Caco-2 (cell line): ENCODE measurements around the gene CAPN13. TPM values are rescaled to one million over a fixed set of nuclear protein-coding genes. Genes with fewer than 3 reads are reported as not detected.

Experiments used
- BruUV-seq: library from RNA; stranded (reverse); fragments of 400-500 nt; replicated peaks from 2 replicates; lab custom pipeline; 2021; lab: Mats Ljungman, UMichigan
- CTCF ChIA-PET: fragments of 300-600 bp; sonication (Branson Sonifier 250); formaldehyde crosslinking; loops from one replicate; lab custom pipeline; 2022; ENCODE audit warnings: antibody characterized with exemption; lab: Charles Lee
- POLR2A ChIA-PET: fragments of 300-600 bp; sonication (Branson Sonifier 250); formaldehyde crosslinking; loops from one replicate; lab custom pipeline; 2022; ENCODE audit warnings: antibody characterized with exemption; lab: Charles Lee
- DNase-seq, 2 experiments: peaks; one replicate each; pipeline versions ENCODE4 v3.0.0 to v3.0.0-alpha.2; 2020 to 2022
- H3K27me3 ChIP-seq: replicated peaks from 2 replicates; pipeline ENCODE4 v1.6.0; 2011; ENCODE audit warnings: low read length; ENCODE audit not compliant: control insufficient read depth, insufficient read depth
- H3K36me3 ChIP-seq: 2 replicates; pipeline ENCODE4 v1.5.1; 2011; ENCODE audit warnings: low read length; ENCODE audit not compliant: control insufficient read depth, insufficient read depth
- H3K4me1 ChIP-seq: fragments of 250-450 bp; sonication (Bioruptor Pico); 2 replicates; pipeline ENCODE4 v1.5.1; 2020; ENCODE audit warnings: mild to moderate bottlenecking
- H3K4me3 ChIP-seq: 2 replicates; pipeline ENCODE4 v1.5.1; 2011; ENCODE audit warnings: low read depth, mild to moderate bottlenecking, control low read depth, low read length
- H3K9me3 ChIP-seq: fragments of 250-450 bp; sonication (Bioruptor Pico); 2 replicates; pipeline ENCODE4 v1.5.1; 2020; ENCODE audit warnings: mild to moderate bottlenecking, moderate library complexity
- H3K27ac Mint-ChIP-seq: one replicate; pipeline ENCODE4 v1.8.0; 2022; ENCODE audit warnings: mixed read lengths; ENCODE audit not compliant: unreplicated experiment
- H3K27me3 Mint-ChIP-seq: one replicate; pipeline ENCODE4 v1.8.0; 2022; ENCODE audit warnings: mixed read lengths; ENCODE audit not compliant: insufficient read depth, unreplicated experiment
- H3K36me3 Mint-ChIP-seq: one replicate; pipeline ENCODE4 v1.8.0; 2022; ENCODE audit warnings: mild to moderate bottlenecking, mixed read lengths; ENCODE audit not compliant: insufficient read depth, unreplicated experiment
- H3K4me1 Mint-ChIP-seq: one replicate; pipeline ENCODE4 v1.8.0; 2022; ENCODE audit warnings: low read depth, mixed read lengths; ENCODE audit not compliant: unreplicated experiment
- H3K4me3 Mint-ChIP-seq: one replicate; pipeline ENCODE4 v1.8.0; 2022; ENCODE audit warnings: mild to moderate bottlenecking, moderate library complexity, mixed read lengths; ENCODE audit not compliant: unreplicated experiment
- H3K9me3 Mint-ChIP-seq: one replicate; pipeline ENCODE4 v1.8.0; 2022; ENCODE audit warnings: mixed read lengths; ENCODE audit not compliant: unreplicated experiment
- CTCF ChIP-seq, 2 experiments: fragments of 200-600 bp in 1 of 2; IDR thresholded peaks; 1 replicate in 1 of 2; 2 replicates in 1 of 2; pipeline versions ENCODE4 v1.5.1 to v1.8.0; 2011 to 2022; ENCODE audit warnings: antibody characterized with exemption in 1 of 2, control low read depth in 1 of 2, inconsistent platforms in 1 of 2, low read depth in 1 of 2, low read length in 1 of 2, mild to moderate bottlenecking in 1 of 2, moderate library complexity in 1 of 2; ENCODE audit not compliant: insufficient read depth in 1 of 2, severe bottlenecking in 1 of 2, unreplicated experiment in 1 of 2
- intact Hi-C: fragments of 100-400 bp; cut with micrococcal nuclease; formaldehyde crosslinking; loops from one replicate; pipeline ENCODE4 v1.10.0; 2022; ENCODE audit not compliant: unreplicated experiment
- total RNA-seq: library from RNA; stranded (reverse); gene quantifications from 2 replicates; pipeline ENCODE4 v1.2.3, GENCODE V29; 2022

Gene CAPN13
- total RNA-seq, 1 experiment from 2014 or later: 2.1 TPM

GRCh38 chr2:30775833-30776232 is 31.4 kb downstream of the CAPN13 start:
- H3K4me1 Mint-ChIP-seq: peaks cover 10% of the 10 kb centered on the region
- H3K36me3 Mint-ChIP-seq: no peaks in the 10 kb centered on the region
- Histone ChIP-seq H3K9me3 (no peaks in the 10 kb centered on the region), H3K27me3 (no peaks in the 10 kb centered on the region), H3K4me1 (0 out of 2 replicates have a peak, but pooled peaks cover 7% of the 10 kb centered on the region), H3K4me3 (no peak overlapping the region), H3K36me3 (no peaks in the 10 kb centered on the region)
- H3K27ac Mint-ChIP-seq: no peak overlapping the region
- no peak overlapping the region for H3K4me3 Mint-ChIP-seq
- CTCF ChIA-PET: no interaction called here
- no peaks in the 10 kb centered on the region for H3K9me3 Mint-ChIP-seq
- DNase-seq: peak in 1 of 2 experiments; percentile 14
- POLR2A ChIA-PET: no interaction called here
- peaks cover 3% of the 10 kb centered on the region for H3K27me3 Mint-ChIP-seq
- intact Hi-C loops: no loop called here
- BruUV-seq: no TSS peak
- TF ChIP-seq CTCF (IDR thresholded peaks at IDR 0.05; ENCODE audit: insufficient read depth in 1 of 2, low read depth in 1 of 2, low read length in 1 of 2, severe bottlenecking in 1 of 2, unreplicated experiment in 1 of 2): no peak

- no peaks in the 10 kb centered on the region for H3K36me3 Mint-ChIP-seq
These were observed 35.1 kb downstream of the CAPN13 start for GRCh38 chr2:30772021-30772705.

More at GRCh38 chr2:30772021-30772705, 35.1 kb downstream of the CAPN13 start:
- TF ChIP-seq CTCF (IDR thresholded peaks at IDR 0.05; ENCODE audit: insufficient read depth in 1 of 2, low read depth in 1 of 2, low read length in 1 of 2, severe bottlenecking in 1 of 2, unreplicated experiment in 1 of 2): no peak
- peaks cover 3% of the 10 kb centered on the region for H3K27me3 Mint-ChIP-seq
- peaks cover 6% of the 10 kb centered on the region for H3K4me1 Mint-ChIP-seq
- no TSS peak for BruUV-seq
- no peak for DNase-seq
- no peaks in the 10 kb centered on the region for H3K9me3 Mint-ChIP-seq
- ChIA-PET CTCF (interaction anchor here (1.1 kb wide), 1 partner anchor 61 kb away, joined by 3 read pairs; no protein-coding TSS in a partner anchor), POLR2A (no interaction called here)
- Histone ChIP-seq H3K27me3 (no peaks in the 10 kb centered on the region), H3K9me3 (no peaks in the 10 kb centered on the region), H3K36me3 (no peaks in the 10 kb centered on the region), H3K4me1 (0 out of 2 replicates have a peak, but pooled peaks cover 7% of the 10 kb centered on the region), H3K4me3 (no peak overlapping the region)
- H3K4me3 Mint-ChIP-seq: no peak overlapping the region
- no peak overlapping the region for H3K27ac Mint-ChIP-seq
- intact Hi-C loops: no loop called here
